HG03097 (cell line): Measurements from ENCODE around the gene PTK6.

Experiments used
- ATAC-seq: cut with Tn5 transposase; IDR thresholded peaks from one replicate; pipeline ENCODE4 v1.9.1; 2021; ENCODE audit not compliant: unreplicated experiment, low FRiP score

PTK6 gene

DNA sequence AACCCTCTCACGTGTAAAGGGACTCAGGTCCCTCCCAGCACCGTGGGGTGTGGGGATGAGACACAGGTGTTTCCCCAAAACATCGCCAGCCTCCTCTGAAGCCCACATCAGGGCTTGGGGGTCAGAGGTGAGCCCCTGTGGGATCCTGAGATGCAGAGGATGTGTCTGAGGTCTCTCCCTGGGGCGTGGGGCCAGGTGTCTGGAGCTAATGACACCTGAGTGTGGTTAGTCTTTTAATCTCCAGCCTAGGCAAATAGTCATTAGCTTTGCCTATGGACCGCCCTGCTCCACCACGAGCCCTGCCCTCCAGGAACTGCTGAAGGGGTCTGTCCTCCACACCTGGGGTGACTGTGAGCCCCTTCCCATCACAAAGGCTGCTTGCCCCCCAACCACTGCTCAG lies 8.6 kb upstream of the PTK6 start:
- ATAC-seq: no peak

DNA sequence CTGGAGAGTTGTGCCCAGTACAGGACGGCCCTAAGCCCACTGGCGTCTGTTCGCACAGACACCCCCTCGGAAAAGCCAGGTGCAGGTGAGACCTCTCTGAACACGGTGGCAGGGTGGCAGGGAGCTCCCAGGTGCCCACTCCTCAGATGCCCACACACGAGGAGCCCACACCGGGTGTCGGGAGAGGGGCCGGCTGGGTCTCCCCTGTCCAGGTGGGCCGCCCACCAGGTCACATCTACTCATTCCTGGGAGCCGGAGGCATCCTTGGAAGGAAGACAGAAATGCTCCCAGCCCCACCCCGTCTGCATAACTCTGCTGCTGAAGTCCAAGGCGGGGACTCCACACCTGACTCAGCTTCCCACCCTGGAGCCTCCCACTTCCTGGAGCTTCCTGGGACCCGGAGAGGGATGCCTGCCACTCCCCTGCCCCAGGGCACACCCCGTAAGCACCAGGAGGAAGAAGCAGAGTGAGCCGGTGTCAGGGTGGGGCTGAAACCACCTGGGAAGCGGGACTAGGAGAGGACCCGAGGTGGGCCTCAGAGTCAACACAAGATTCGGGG lies 7.9 kb upstream of the PTK6 start:
- ATAC-seq: no peak

DNA sequence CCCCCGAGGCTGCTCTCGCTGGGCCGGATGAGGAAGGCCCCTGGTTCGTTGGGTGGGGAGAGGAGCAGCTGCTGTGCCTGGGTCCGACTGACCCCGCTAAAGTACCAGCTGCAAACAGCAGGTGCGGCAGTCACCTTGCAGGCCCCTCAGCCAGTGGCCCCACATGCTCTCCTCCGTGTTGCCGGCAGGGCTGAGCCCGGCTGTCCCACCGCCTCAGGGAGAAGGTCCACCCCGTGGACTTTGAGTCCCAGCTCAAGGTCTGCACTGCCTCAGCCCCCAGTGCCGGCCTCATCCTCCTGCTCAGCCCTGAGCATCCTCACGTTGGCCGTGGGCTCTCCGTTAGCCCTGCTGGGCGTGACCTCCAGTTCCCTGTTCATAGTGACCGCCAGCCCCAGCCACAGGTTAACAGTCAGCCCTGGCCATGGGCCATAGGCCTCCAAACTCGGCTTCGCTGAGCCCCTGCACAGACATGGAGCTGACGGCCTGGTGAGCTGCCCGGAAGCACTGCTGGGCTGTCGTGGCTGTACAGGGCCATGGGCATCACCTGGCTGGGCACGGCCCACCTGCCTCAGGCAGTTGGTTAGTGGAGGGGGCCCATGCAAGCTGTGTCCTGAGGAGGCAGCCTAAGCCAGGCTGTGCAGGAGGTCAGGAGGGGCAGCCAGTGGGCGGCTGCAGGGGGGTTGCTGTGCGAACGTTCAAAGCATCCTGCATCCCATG lies 7.2 kb upstream of the PTK6 start:
- no peak for ATAC-seq

GRCh38 chr20:63543733-63544132 lies 6.6 kb upstream of the PTK6 start:
- no peak for ATAC-seq

- ATAC-seq: no peak
Measured at GRCh38 chr20:63543131-63543530, 6.0 kb upstream of the PTK6 start.

DNA sequence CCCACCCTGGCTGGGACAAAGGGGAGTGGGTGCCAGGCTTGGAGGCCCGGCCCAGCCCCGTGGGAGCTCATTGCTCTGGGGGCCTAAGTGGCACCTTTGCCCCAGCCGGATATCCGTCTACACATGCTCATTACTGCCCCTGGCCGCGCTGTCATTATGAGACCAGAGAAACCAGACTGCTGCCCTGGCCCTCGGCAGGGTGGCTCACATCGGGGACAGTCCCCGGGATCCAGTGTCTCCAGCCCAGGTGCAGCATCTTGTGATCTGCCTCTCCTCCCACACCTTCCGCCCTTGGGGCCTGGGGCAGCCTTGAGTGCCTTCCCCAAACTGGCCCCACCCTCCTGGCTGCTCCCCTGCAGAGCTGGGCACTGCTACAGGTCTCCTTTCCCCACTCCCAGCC lies 5.5 kb upstream of the PTK6 start:
- no peak for ATAC-seq

- no peak for ATAC-seq
Measured at GRCh38 chr20:63542031-63542559, 4.9 kb upstream of the PTK6 start.

GRCh38 chr20:63541371-63541770 lies 4.2 kb upstream of the PTK6 start:
- no peak for ATAC-seq

DNA sequence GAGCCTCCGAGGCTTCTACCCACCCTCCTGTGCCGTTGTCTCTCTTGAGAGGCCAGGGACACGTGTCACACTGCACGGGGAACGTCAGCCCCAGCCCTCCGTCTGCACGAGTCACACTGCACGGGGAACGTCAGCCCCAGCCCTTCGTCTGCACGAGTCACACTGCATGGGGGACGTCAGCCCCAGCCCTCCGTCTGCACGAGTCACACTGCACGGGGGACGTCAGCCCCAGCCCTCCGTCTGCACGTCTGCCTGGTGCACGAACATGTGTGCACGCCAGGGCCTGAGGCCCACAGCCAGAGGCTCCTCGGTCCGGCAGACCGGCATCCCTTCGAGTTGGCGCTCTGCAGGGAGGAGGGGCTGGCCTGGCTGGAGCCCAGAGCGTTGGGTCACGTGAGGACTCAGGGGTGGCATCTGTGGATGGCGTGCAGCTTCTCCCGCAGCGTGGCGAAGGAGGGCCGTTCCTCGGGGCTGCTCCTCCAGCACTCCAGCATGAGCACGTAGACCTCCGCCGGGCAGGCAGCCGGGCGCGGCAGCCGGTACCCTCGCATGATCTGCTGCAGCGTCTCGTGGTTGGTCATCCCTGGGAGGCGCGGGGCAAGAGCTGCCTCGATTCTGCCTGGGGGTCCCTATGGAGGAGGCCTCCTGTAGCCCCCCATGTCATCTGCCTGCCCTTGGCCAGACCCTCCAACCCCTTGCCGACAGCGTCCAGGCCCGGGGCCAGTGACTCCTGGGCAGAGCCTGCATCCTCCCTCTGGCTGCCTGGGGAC lies 3.4 kb upstream of the PTK6 start:
- no peak for ATAC-seq

GRCh38 chr20:63539441-63540370 lies 2.5 kb upstream of the PTK6 start:
- no peak for ATAC-seq

DNA sequence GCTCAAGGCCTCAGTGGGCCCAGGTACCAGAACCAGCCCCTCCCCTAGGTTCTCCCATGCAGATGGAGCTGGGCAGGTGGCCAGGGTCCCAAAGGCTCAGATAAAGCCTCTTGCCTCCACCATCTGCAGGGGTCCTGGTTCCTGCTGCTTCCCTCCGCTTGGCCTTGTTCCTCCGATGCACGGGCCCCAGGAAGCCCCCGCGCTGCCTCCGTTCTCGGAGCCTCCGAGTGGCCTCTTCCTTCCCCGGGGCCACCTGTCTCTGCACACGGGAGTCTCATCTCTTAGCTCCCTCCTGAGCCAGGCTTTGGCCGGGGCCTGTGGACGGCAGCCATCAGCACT lies 1.9 kb upstream of the PTK6 start:
- no peak for ATAC-seq

DNA sequence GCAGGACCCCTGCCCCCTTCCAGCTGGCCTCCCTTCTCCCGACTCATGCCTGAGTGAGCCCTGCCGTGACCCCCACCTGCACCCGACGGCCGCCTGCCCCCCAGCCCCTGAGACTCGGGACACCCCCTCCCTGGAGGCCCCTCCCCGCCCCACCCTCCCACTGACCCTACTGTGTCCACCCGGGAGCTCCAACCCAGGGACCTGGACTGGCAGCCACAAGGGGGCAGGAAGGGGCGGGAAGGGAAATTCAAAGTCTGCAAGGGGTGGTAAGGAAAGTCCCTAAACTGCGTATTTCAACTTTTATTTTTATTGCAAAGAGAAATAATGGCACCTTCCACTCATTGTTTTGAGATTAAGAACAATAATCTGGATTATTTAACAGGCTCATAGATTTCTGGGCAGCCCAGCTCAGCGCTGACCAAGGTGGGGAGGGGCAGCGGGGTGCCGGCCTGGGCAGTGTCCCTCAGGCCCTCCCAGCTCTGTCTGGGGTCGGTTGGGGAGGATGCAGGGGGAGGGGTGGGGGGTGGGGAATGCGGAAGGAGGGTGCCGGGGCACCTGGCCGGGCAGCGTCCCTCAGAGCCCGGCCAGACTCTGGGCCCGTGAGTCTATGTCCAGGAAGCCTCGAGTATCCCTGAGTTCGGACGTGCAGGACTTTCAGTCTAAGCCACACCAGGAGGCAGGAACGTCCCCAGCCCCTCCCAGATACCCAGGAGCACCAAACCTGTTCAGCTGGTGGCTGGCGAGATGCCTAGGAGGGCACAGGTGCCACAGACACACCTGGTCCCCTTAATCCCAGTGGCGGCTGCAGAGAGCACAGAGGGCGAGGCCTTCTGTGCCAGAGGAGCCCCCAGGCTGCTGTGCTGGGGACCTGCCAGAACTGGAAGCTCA lies 1.3 kb upstream of the PTK6 start:
- no peak for ATAC-seq

DNA sequence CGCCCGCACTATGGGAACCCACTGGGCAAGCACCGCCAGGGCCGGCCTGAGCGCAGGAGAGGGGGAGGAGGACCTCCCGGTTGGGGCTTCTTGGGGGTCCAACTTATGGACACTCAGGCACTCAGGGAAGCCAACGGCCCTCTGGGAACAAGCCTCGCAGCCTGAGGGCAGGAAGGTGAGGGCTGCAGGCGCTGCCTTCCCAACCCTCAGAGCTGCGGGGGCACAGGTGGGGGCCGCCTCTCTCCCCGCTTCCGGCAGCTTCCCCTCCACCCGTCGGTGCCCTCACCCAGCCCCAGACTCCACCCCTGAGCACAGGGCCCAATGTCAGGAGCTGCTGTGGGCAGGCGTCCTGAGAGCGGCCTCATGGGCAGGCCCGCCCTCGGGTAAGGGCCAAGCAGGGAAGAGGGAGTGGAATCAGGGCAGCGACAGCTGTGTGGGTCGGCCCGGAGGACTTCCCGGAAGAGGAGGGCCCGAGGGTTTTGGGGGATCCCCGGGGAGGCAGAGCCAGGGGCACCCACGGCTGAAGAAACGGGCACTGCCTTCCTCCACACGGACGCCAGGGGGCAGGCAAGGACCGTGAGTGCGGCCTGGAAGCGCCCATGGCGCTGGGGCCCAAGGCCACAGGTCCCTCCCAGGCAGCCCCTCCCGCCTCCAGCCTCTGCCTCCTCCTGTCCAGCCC lies 488 bp upstream of the PTK6 start:
- ATAC-seq: peak; percentile 91

DNA sequence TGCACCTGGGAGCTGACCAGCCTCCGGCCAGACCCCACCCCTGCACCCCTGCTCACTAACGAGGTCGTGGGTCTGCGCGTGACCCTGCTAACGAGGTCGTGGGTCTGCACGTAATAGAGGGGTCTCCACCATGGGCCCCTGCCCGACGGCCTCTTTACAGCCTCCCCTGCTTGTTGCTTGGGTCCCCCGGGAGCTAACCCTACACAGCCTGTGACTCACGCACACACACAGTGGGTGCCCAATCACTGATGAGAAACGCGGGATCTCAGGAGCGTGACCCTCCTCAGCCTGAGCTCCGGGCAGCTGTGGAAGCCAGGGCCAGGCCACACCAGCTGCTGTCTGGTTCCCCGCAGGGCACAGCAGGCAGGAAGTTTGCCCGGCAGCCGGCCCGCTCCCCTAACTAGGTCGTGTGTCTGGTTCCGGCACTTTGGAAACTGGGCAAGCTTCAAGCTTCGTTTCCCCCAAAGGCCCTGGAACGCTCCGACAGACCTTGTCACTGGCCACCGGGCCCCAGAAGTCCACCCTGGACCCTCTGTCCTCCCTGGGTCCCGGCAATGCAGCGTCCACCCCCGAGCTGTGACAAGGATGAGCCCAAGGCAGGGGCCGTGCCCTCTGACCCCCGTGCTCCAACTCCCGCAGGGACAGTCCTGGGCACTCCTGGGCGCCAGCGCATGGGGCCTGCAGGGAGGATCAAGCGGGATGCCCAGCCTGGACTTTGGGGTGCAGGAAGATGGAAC lies 767 bp downstream of the PTK6 start:
- no peak for ATAC-seq

- no peak for ATAC-seq
Measured at GRCh38 chr20:63534831-63535651, 2.1 kb downstream of the PTK6 start.

DNA sequence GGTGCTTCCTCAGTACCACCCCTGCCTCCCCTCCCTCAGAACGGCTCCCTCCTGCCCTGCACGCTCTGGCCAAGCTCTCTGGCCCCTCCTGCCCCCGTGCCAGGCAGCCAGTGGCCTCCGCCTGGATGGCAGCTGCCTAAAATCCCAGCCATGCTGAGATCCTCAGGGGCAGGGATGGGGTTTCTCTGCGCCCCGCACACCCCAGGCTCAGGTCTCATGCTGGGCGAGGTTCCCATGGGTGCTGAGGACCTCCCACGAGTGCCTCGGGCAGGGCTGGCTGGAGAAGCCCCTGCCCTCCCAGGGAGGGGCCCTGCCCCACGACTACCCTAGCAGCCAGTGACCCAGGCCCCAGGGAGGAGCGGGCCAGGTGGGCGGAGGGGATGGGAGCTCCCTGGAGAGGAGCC lies 2.7 kb downstream of the PTK6 start:
- no peak for ATAC-seq

GRCh38 chr20:63533871-63534393 lies 3.2 kb downstream of the PTK6 start:
- ATAC-seq: no peak
